ENCODE results near the gene RRBP1.

Gene RRBP1

GRCh38 chr20:17642404-17643269 lies 39.4 kb downstream of the RRBP1 start:
- TF ChIP-seq, protein P1, sequence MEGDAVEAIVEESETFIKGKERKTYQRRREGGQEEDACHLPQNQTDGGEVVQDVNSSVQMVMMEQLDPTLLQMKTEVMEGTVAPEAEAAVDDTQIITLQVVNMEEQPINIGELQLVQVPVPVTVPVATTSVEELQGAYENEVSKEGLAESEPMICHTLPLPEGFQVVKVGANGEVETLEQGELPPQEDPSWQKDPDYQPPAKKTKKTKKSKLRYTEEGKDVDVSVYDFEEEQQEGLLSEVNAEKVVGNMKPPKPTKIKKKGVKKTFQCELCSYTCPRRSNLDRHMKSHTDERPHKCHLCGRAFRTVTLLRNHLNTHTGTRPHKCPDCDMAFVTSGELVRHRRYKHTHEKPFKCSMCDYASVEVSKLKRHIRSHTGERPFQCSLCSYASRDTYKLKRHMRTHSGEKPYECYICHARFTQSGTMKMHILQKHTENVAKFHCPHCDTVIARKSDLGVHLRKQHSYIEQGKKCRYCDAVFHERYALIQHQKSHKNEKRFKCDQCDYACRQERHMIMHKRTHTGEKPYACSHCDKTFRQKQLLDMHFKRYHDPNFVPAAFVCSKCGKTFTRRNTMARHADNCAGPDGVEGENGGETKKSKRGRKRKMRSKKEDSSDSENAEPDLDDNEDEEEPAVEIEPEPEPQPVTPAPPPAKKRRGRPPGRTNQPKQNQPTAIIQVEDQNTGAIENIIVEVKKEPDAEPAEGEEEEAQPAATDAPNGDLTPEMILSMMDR (IDR thresholded peaks at IDR 0.05; ENCODE audit: borderline replicate concordance, extremely low read depth, low read length, poor library complexity, severe bottlenecking) = no peak
- H3K9me3 ChIP-seq (ENCODE audit: insufficient read depth, low read length, severe bottlenecking) = no peaks in the 10 kb centered on the region
- H3K4me1 ChIP-seq (ENCODE audit: insufficient read depth, low read length) = no peaks in the 10 kb centered on the region
- H3K27me3 ChIP-seq (ENCODE audit: insufficient read depth, low read length, poor library complexity) = no peaks in the 10 kb centered on the region
- H3K27ac ChIP-seq (ENCODE audit: low read length) = no peak overlapping the region
- H4K20me1 ChIP-seq (ENCODE audit: insufficient read depth, low read length) = peaks cover 72% of the 10 kb centered on the region
- no peak overlapping the region for H2AFZ ChIP-seq (ENCODE audit: low read depth, low read length)
- H3K36me3 ChIP-seq (ENCODE audit: insufficient read depth, low read length) = peaks cover 58% of the 10 kb centered on the region
- peaks cover 33% of the 10 kb centered on the region for H3K79me2 ChIP-seq (ENCODE audit: insufficient read depth, low read length)
- ATAC-seq (ENCODE audit: insufficient read depth, low read depth) = no peak
- no peak overlapping the region for H3K9ac ChIP-seq (ENCODE audit: low read depth, low read length)
- no peak overlapping the region for H3K4me2 ChIP-seq (ENCODE audit: insufficient read depth, low read length)
- no peak for DNase-seq
- H3K4me3 ChIP-seq (ENCODE audit: low read depth in 1 of 2, low read length in 2 of 2) = no peak overlapping the region

DNA sequence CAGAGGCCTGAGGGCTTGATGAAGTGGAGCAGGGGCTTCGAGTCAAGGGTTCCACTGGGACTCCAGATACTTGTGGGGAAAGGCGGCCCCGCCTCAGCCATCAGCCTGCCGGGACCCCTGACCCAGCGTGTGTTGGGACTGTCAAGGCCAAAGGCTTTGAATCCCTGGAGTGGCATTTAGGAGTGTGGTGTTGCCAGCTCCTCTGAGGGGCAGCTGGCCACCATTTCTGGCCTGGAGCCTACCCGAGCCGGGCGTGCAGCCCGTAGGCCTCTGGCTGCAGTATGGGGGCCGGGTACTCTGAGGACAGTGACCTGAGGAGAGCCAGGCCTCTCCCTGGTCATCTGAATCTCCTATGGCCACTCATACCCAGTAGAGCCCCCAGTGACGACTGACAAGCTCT lies 40.0 kb downstream of the RRBP1 start:
- TF ChIP-seq EZH2 (IDR thresholded peaks at IDR 0.05; ENCODE audit: borderline replicate concordance, low read depth, low read length, severe bottlenecking) = no peak
- TF ChIP-seq, protein P1 (IDR thresholded peaks at IDR 0.05; ENCODE audit: borderline replicate concordance, extremely low read depth, low read length, poor library complexity, severe bottlenecking) = no peak
- H4K20me1 ChIP-seq (ENCODE audit: insufficient read depth, low read length) = peaks cover 72% of the 10 kb centered on the region
- no peaks in the 10 kb centered on the region for H3K4me1 ChIP-seq (ENCODE audit: insufficient read depth, low read length)
- no peaks in the 10 kb centered on the region for H3K9me3 ChIP-seq (ENCODE audit: insufficient read depth, low read length, severe bottlenecking)
- no peak overlapping the region for H3K4me2 ChIP-seq (ENCODE audit: insufficient read depth, low read length)
- no peaks in the 10 kb centered on the region for H3K27me3 ChIP-seq (ENCODE audit: insufficient read depth, low read length, poor library complexity)
- no peak for ATAC-seq (ENCODE audit: insufficient read depth, low read depth)
- no peak overlapping the region for H3K9ac ChIP-seq (ENCODE audit: low read depth, low read length)
- H3K36me3 ChIP-seq (ENCODE audit: insufficient read depth, low read length) = peaks cover 62% of the 10 kb centered on the region
- no peak for DNase-seq
- peaks cover 30% of the 10 kb centered on the region for H3K79me2 ChIP-seq (ENCODE audit: insufficient read depth, low read length)
- H2AFZ ChIP-seq (ENCODE audit: low read depth, low read length) = no peak overlapping the region
- H3K4me3 ChIP-seq (ENCODE audit: low read depth in 1 of 2, low read length in 2 of 2) = no peak overlapping the region
- H3K27ac ChIP-seq (ENCODE audit: low read length) = no peak overlapping the region

GRCh38 chr20:17641520-17641964 lies 40.5 kb downstream of the RRBP1 start:
- TF ChIP-seq, protein P1 (IDR thresholded peaks at IDR 0.05; ENCODE audit: borderline replicate concordance, extremely low read depth, low read length, poor library complexity, severe bottlenecking) = no peak
- no peak for TF ChIP-seq EZH2 (IDR thresholded peaks at IDR 0.05; ENCODE audit: borderline replicate concordance, low read depth, low read length, severe bottlenecking)
- peaks cover 66% of the 10 kb centered on the region for H3K36me3 ChIP-seq (ENCODE audit: insufficient read depth, low read length)
- no peak overlapping the region for H3K4me2 ChIP-seq (ENCODE audit: insufficient read depth, low read length)
- H3K9me3 ChIP-seq (ENCODE audit: insufficient read depth, low read length, severe bottlenecking) = no peaks in the 10 kb centered on the region
- no peaks in the 10 kb centered on the region for H3K27me3 ChIP-seq (ENCODE audit: insufficient read depth, low read length, poor library complexity)
- no peak overlapping the region for H3K9ac ChIP-seq (ENCODE audit: low read depth, low read length)
- ATAC-seq (ENCODE audit: insufficient read depth, low read depth) (no peak), DNase-seq (no peak)
- H3K4me3 ChIP-seq (ENCODE audit: low read depth in 1 of 2, low read length in 2 of 2) = no peak overlapping the region
- no peak overlapping the region for H2AFZ ChIP-seq (ENCODE audit: low read depth, low read length)
- H3K79me2 ChIP-seq (ENCODE audit: insufficient read depth, low read length) = peaks cover 30% of the 10 kb centered on the region
- no peaks in the 10 kb centered on the region for H3K4me1 ChIP-seq (ENCODE audit: insufficient read depth, low read length)
- no peak overlapping the region for H3K27ac ChIP-seq (ENCODE audit: low read length)
- H4K20me1 ChIP-seq (ENCODE audit: insufficient read depth, low read length) = peaks cover 71% of the 10 kb centered on the region
